Stimulated activated CD4-positive, alpha-beta T cell treated with anti-CD3 and anti-CD28 coated beads, Interleukin-1b, Interleukin-23, amount 100 ng/mL, for 4 hours (primary cell): ENCODE data around the gene SEMA5A.

Experiments used
- DNase-seq, 2 donors: peaks; one replicate each; pipeline ENCODE4 v3.0.0-alpha.2; 2020; ENCODE audit warnings: low read depth in 2 of 2

Gene SEMA5A

DNA sequence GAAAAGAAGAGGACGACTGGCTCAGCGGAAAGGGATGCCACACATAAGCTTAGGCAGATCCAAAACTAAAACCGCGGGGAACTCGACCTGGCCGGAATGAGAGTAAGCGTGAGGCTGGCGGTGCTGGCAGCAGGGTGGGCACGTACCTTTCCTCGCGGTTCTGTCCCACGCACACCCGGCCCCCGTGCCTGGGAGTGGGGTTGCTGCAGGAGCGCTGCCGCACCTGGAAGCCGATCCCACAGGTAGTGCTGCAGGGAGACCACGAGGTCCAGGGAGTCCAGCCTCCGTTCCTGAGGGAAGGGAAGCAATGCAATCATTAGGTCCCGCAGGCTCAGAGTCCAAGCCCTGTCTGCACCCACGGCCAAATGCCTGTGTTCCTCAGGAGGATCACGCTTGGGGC lies 427.0 kb downstream of the SEMA5A start:
- DNase-seq, result no peak

DNA sequence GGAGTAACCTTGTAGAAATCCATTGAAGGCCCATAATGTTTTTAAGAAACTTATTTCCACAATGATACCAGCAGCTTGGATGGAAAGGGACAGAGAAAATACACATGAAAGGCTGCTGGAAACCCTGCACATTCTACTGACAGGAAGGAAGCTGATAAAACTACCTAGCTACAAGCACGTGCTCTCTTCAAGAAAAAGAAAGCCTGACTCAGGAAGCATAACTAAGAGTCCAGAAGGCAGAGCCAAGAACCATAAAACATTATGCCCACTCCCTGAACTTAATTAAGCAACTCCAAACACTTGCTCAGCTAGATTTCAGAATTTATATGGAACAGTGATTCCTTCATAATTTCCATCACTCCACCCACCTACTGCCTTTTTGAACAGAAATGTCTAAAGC lies 430.8 kb downstream of the SEMA5A start:
- no peak for DNase-seq

DNA sequence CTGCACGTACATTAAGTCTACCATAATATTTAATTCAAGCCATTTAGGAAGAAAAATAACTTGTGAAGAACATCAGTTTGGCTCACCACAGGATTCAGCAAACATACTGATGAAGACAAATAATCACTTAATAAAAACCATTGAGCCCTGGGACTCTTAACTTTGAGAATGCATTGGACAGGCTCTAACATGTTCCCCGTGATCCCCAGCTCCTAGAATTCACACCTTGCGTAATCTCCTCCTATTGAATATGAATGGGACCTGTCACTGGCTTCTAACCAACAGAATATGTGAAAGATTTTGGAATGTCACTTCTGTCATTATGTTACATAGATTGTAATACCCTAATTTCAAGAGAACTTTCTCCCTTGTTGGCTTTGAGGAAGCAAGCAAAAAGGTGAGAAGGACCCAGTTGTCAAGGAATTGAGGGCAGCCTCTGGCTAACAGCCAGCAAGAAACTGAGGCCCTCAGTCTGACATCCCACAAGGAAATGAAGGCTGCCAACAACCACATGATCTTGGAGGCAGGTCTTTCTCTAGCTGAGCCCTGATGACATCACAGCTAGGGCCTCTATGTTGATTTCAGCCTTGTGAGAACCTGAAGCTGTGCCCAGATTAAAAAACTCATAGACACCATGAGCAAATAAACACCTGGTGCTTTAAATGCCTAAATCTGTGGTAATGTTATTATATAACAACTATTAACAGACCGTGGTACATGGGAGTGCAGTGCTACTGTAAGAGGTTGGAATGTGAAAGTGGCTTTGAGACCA lies 433.2 kb downstream of the SEMA5A start:
- DNase-seq, result no peak

DNA sequence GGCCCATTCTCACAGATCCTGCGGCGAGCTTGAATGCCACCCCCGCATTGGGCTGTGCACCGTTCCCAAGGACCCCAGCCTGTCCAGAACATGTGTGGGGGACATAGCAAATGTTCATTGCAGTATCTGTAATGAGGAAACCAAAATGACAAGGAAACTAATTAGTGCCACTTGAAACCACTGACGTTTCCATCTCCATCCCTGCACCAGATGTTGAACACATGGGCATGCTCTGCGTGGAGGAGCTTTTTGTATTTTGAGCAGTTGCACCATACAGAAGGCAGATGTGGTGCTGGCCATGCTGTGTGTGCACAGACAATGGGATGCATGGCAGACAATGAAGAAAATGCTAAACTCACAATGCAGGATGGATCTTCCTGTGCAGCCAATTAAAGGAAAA lies 437.7 kb downstream of the SEMA5A start:
- no peak for DNase-seq

DNA sequence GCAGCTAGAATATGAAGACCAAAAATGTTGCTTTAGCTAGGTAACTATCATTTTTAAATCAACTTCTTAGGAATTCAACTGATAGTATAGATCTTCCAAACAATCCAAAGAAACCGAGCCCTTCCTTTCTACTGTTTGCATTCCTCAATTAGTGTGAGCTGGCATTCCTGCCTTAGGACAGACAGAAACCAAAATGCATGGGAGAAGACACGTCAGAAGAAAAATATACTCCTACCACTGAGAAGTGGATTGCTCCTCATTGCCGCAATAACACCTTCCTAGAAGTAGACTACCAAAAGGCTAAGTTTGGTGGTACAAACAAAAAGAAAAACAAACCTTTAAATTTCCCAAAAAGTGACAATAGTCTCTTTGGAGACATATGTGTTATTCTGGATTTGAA lies 440.0 kb downstream of the SEMA5A start:
- no peak for DNase-seq

DNA sequence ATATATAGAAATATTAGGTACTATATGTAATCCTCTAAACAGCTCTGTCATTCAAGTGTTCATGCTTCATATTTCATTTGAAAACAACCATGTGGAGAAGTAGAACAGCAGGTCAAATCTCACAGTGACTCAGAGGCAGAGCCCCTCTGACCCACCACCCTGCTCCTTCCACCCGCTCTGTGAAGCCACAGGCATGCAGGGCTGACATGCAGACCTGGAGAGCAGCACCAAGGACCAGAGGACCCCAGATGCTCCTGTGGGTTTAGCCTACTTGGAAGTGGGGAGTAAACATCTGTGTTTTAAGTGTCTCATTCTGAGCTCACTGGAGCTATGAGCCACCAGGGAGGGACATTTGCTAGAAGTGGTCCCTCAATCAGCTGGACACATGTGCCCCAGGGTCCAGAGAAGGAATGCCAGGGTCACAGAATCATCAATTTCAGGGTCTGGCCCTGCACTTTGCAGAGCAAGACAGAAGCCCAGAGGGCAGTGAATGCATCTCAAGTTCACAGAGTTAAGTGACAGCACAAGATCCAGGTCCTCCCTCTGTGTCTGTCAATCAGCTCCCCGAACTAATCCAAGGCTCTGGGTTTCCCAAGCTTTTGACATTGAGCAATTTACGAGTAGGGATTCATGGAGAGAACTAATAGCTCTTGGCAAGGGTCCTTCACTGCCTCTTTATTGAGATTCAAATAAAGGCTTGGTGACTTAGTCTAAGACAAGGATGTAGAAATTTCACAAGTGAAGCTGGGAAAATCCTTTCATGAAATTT lies 441.1 kb downstream of the SEMA5A start:
- no peak for DNase-seq

DNA sequence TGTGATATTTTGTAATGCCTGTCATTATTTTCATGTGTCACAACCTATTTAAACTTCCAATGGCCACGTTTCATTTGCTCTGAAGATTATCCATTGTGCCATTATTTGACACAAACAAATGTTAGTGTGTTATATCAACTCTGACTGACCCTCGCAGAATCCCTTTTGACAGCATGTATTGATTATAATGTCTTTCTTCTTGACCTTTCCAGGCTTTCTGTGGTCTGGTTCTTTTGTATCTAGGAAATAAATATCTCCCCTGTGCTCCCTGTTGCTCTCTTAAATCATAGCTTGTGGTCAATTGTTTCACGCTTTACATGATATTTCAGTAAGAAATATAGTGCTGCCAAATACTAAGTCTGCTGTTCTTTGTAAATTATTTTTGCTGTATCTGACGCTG lies 442.6 kb downstream of the SEMA5A start:
- no peak for DNase-seq

DNA sequence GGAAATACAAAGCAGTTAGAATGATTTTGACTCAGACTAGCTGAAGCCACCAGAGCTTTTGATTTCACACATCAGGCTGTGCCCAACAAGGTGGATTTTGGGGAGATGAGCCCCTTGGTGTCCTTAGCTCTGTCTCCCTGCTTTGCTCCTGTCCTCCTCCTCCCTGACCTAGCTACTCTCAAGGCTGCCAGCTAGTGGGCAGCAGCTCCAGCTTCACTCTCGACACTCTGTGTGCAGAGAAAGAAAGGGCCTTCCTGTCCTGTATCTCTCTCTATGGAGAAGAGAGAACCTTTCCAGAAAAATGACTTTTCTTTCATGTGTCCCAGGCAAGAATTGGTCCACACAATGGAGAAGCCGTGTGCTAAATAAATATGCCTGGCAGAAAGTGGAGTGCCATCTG lies 446.2 kb downstream of the SEMA5A start:
- DNase-seq, result no peak

DNA sequence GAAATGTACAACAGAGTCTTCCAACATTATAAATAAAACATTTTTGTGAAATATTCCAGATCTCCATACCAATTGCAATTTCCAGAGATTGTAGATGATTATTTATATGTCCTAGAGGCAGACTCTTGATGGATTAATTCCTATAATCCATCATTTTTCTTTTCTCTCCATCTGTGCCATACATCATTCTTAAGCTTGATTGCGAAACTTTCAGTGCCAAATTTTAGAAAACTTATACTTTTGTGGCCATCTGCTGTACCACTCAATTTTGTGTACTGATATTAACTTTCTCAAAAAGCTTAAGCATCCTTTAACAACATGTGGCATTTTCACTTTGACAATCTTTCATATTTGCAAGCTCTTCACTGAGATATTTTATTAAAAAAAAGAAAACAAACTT lies 446.9 kb downstream of the SEMA5A start:
- DNase-seq, result no peak

DNA sequence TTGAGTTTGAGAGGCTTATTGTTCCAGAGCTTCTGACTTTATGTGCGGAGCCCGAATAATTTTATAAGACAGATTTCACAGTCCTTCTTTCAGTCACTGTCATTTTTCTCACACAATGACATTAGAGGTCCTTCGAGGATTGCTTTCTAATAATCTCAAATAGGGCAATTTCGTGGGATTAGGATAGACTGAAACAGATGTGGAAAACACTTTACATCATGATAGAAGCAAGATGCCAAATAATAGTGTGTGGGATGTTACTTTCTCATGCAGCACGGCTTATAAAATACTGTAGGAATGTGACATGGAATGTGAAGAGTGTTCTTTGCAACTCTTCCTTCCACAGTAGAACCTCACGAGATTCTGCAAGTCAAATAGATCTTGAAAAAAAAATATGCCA lies 451.3 kb downstream of the SEMA5A start:
- no peak for DNase-seq

DNA sequence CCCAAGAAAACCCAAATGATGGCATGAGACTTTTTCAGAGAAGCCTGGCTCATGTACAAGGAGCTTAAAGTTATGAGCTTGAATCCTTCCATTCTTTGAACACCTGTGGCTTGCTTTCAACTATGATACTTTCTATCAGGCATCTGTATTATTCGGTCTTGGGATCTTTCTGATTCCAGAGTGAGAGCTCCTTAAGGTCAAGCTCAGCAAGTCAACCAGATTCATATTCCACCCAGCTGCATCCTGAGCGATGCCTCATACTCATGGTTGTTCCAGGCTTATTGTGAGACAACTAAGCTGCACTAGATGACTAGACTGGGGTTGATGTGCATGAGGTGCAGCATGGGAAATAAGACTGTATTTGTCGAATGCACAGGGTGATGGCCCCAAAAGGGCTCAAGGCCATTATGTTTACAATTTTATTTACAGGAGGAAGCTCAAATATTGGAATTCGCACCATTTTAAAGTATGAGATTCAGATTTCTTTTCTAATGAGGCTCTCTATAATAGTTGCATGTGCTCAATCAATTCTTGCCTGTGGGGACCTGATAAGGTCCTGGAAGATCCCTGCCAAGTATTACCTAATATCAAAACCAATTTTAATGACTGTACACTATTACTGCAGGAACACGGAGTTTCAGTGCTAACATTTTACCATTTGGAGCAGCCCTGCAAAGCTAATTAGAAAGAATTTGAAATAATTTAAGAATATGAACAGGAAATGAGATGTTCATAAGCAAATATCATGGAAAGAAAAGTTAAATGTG lies 453.8 kb downstream of the SEMA5A start:
- no peak for DNase-seq

DNA sequence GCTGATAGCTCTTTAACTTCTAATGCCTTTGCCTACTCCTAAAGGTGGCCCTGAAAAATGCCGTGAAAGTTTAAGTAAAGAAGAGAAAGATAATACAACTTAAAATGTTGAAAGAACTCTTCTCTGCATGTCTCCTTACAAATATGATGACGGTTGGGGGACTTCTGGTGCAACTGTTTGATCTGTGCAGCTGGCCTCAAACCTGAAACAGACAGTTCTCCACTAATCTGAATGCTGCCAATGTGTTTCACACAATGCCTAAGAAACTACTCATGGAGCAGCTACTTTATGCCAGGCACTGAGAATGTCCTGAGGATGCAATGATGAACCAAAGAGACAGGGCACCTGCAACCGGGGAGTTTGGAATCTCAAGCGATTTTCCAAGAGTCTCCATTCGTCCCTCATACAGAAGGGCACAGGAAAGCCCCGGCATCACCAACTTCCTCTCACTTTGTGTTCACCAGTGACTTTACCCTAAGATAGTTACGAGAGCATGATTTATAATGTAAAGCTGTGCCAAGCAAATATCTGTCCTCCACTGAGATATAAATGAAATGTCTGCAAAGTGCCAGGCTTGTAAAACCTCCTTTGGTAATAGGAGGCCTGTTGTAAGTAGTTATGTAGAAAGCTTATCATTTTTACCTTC lies 455.4 kb downstream of the SEMA5A start:
- no peak for DNase-seq

DNA sequence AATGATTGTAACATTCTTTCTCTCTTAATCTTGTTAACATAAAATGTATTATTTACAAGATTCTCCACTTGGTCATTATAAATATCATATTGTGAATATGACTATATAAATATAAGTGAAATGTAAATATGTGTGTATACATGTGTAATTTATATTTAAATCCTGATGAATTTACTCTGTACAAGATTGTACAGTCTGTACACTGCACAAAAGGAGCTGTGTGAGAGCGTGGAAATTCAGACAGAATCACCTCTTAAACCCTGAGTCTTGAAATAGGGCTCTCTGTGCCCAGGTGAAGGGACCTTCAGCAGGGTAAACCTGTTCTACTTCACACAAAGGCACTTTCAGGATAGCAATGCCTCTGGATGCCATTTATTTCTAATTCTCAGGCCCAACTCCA lies 456.0 kb downstream of the SEMA5A start:
- DNase-seq, result no peak

DNA sequence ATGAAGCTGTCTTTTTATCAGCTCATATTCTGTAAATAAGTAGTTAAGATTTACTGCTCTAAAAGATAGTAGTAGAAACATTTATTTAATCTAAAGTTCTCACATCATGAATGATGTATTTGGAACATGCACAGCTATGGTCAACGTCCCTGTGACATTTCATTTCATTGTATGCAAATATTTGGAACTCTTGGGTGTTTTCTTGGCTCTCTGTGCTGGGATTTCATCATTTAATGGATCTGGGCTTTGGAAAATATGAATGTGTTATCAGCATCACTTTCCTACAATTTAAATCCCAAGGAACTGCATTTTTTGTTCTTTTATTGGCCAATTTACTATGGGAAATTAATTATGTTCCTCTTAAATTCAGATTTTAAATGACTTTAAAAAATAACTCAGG lies 462.9 kb downstream of the SEMA5A start:
- DNase-seq, result no peak

DNA sequence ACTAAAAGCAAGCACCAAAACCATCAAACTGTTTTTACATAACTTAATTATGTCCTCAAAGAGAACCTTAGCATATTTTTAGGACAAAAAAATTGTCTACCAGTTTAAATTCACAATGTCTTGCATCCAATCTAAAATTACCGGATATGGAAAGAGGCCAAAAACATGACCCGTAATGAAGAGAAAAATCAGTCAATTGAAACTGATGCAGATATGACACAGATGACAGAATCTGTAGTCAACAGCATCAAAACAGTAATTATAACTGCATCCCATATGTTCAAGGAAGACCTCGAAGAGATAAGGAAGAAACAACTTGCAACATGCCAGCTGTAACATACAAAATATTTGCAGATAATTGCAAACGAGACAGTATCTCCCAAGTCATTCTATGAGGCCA lies 473.2 kb downstream of the SEMA5A start:
- no peak for DNase-seq

DNA sequence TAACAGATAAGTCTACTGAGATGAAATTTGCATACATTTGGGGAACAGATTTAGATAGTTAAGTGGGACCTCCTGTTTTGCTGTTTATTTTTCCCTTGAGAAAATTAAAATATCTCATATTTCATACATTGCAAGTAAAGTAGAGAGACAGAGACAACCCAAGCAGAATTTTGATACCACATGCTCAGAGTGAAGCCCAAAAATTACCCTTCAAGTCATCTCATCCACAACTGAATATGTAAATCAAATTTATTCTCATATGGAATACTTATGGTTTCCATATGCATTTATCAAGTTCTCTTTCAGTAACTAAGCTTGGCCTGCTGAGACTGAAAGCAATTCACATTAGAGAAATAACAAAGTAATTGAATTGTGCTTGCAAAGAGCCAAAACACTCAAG lies 474.4 kb downstream of the SEMA5A start:
- DNase-seq, result no peak

DNA sequence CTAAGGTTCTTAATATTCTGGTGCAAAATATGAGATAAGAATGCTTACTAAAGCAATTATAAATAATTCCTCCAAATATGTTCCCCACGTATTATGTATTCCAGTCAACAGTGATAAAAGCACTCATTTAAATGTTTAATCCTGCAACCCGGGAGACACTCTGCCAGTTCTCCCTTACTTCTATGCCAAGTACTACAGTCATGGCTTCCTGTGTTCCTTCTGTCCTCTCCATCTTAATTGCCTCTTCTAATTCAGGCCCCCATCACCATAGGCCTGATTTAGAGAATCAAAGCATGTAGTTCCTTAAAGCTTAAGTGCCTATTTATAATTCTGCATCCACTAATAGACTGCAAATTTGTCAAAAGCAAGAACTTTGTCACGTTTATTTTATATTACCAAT lies 474.8 kb downstream of the SEMA5A start:
- no peak for DNase-seq

DNA sequence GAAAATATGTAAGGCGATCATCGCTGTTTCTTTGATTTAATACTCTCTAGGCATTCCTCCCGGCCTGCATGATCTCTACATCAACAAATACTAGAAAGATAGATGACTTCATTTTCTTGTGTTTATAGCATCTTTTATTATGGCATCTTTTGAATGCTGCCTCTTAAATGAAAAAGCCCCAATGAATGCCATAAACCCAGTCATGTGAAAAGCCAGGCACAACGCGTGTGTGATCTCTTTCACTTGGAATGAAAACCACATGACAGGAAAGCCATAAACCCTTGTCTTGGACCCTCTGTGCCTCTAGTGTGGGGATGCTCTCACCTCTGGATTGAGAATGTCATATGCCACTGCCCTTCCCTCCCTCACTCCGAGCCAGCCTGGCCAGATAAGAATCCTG lies 476.2 kb downstream of the SEMA5A start:
- no peak for DNase-seq

DNA sequence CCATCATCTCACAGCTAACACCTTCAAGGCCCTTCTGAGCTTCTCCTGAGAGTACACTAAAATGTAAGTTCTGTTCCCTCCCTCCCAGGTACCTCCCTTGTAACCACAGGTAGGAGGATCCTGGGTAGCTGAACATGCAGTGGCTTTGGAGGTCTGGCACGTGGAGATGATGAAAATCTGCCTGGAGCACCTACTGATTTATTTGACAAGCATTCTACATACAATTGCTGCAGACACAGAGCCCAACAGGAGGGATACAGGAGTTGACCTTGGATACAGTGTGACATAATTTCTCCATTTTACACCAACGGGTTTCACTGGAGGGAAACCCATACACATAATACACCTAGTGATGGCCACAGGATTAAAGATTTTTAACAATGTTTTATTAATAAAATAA lies 478.7 kb downstream of the SEMA5A start:
- no peak for DNase-seq

DNA sequence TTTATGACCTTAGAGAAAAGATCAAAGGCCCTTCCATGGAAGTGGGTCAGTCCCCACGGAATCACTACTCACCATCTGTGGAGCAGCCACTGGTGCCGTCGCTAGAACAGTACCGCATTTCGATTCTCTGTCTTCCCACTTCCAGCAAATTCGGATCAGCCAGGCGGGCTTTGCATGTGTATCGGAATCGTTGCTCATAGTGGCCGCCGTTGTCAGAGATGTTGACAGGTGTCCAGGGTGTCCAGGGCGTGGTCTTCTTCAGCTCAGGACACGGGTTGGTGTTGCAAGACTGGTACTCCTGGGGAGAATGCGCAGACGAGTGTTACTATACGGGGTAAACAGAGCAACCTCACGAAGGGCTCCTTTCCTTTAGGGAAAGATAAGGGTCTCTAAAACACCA lies 479.5 kb downstream of the SEMA5A start:
- DNase-seq, result no peak

DNA sequence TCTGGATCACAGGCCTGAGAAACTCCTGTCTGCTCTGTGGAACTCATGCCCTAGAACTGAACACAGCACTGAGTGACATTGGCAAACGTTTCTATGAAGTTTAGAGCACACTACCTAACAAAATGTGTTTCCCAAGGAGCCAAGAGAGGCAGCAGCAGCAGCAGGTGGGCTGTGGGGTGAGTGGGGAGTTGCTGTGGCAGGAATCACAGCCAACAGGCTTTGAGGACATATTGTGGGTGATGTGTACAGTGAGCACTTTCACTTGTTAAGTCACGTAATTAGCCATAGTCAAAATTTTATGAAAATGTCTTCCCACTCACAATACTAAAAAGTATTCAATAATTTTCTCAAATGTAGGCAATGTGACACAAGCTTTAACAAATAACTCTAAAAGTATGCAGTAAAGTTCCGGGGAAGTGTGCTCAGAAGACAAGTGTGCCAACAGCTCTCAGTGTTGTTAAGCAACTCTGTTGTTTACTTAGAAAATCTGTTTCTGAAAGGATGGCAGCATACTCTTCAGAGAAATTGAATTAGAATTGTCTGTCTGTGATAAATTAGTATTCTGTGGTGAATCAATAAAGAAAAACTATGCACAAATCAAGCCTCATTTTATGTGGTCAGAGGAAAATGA lies 482.1 kb downstream of the SEMA5A start:
- DNase-seq, result no peak

DNA sequence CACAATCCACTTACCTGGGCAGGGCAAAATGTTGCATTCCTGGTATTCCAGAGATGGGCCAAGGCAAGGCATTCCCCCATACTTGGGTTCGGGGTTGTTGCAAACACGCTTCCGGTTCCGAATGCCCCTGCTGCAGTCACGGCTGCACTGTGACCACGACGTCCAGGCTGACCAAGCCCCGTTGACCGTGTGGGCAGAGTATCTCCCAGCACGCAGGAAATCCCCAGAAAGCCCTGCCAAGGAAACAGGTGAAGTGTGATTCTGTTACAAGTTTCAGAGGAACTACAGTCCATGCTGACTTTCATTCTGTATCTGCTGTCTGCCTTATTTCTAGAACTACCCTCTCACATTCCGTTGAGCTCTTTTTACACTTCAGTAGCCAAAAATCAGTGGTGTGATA lies 483.0 kb downstream of the SEMA5A start:
- DNase-seq, result no peak
